Stimulated activated CD4-positive, alpha-beta T cell treated with anti-CD3 and anti-CD28 coated beads, Interleukin-1b, Interleukin-23, amount 100 ng/mL, for 24 hours (primary cell): Measurements from ENCODE around the gene GDAP1L1.
"Not testable (repeated sequence)": the region's sequence is repeated elsewhere in the genome, so short reads cannot be mapped to it uniquely, and the experiment has no call there.

Experiments used
- DNase-seq, 4 experiments: peaks; one replicate each; pipeline ENCODE4 v3.0.0-alpha.2; 2020; ENCODE audit warnings: low read depth in 4 of 4, low spot score in 1 of 4

The GDAP1L1 gene

GRCh38 chr20:44219170-44219730, 27.9 kb upstream of the GDAP1L1 start:
- DNase-seq, result no peak

- DNase-seq, result no peak
Measured at GRCh38 chr20:44219791-44220190, 27.3 kb upstream of the GDAP1L1 start.

- DNase-seq, result no peak
Measured at GRCh38 chr20:44221368-44221954, 25.6 kb upstream of the GDAP1L1 start.

- DNase-seq, result no peak
Measured at GRCh38 chr20:44222027-44222426, 25.1 kb upstream of the GDAP1L1 start.

- no peak for DNase-seq
Measured at GRCh38 chr20:44222633-44223368, 24.3 kb upstream of the GDAP1L1 start.

- no peak for DNase-seq
Measured at GRCh38 chr20:44223721-44224120, 23.4 kb upstream of the GDAP1L1 start.

GRCh38 chr20:44224637-44225036, 22.5 kb upstream of the GDAP1L1 start:
- DNase-seq, result no peak

GRCh38 chr20:44228465-44229258, 18.4 kb upstream of the GDAP1L1 start:
- DNase-seq, result no peak

- no peak for DNase-seq
Measured at GRCh38 chr20:44231193-44231592, 15.9 kb upstream of the GDAP1L1 start.

GRCh38 chr20:44231713-44232468, 15.2 kb upstream of the GDAP1L1 start:
- DNase-seq, result no peak

GRCh38 chr20:44232469-44232856, 14.6 kb upstream of the GDAP1L1 start:
- not testable (repeated sequence) for DNase-seq

GRCh38 chr20:44233436-44234016, 13.6 kb upstream of the GDAP1L1 start:
- no peak for DNase-seq

- no peak for DNase-seq
Measured at GRCh38 chr20:44234566-44235317, 12.4 kb upstream of the GDAP1L1 start.

GRCh38 chr20:44235702-44236101, 11.4 kb upstream of the GDAP1L1 start:
- no peak for DNase-seq

- not testable (repeated sequence) for DNase-seq
Measured at GRCh38 chr20:44236840-44237239, 10.3 kb upstream of the GDAP1L1 start.

- no peak for DNase-seq
Measured at GRCh38 chr20:44241796-44242195, 5.3 kb upstream of the GDAP1L1 start.

- no peak for DNase-seq
Measured at GRCh38 chr20:44245977-44246376, 1.1 kb upstream of the GDAP1L1 start.

GRCh38 chr20:44247586-44248409, 690 bp downstream of the GDAP1L1 start:
- DNase-seq, result peak in 1 of 4 experiments; percentile 4

GRCh38 chr20:44248410-44248759, 1.3 kb downstream of the GDAP1L1 start:
- no peak for DNase-seq
